Measurements from ENCODE around the gene PAX5.
A peak's percentile ranks its signal among the peaks of the same experiment; 100 is the strongest.

The PAX5 gene

GRCh38 chr9:36862206-36863145 lies 171.6 kb downstream of the PAX5 start:
- H3K27me3 ChIP-seq (ENCODE audit: insufficient read depth, low read length, poor library complexity), result no peaks in the 10 kb centered on the region
- H3K9me3 ChIP-seq (ENCODE audit: insufficient read depth, low read length, severe bottlenecking), result no peaks in the 10 kb centered on the region
- H3K4me3 ChIP-seq (ENCODE audit: low read depth in 1 of 2, low read length in 2 of 2), result no peak overlapping the region
- no peaks in the 10 kb centered on the region for H3K36me3 ChIP-seq (ENCODE audit: insufficient read depth, low read length)
- TF ChIP-seq EZH2 (IDR thresholded peaks at IDR 0.05; ENCODE audit: borderline replicate concordance, low read depth, low read length, severe bottlenecking) (no peak), CTCF (IDR thresholded peaks at IDR 0.05; ENCODE audit: borderline replicate concordance, extremely low read depth, low read length, poor library complexity, severe bottlenecking) (peak; percentile 59)
- no peak overlapping the region for H3K27ac ChIP-seq (ENCODE audit: low read length)
- no peaks in the 10 kb centered on the region for H3K4me1 ChIP-seq (ENCODE audit: insufficient read depth, low read length)
- H3K79me2 ChIP-seq (ENCODE audit: insufficient read depth, low read length), result no peaks in the 10 kb centered on the region
- no peak overlapping the region for H2AFZ ChIP-seq (ENCODE audit: low read depth, low read length)
- no peak overlapping the region for H3K4me2 ChIP-seq (ENCODE audit: insufficient read depth, low read length)
- DNase-seq (peak; percentile 10), ATAC-seq (ENCODE audit: insufficient read depth, low read depth) (no peak)
- H3K9ac ChIP-seq (ENCODE audit: low read depth, low read length), result no peak overlapping the region
- no peaks in the 10 kb centered on the region for H4K20me1 ChIP-seq (ENCODE audit: insufficient read depth, low read length)

GRCh38 chr9:36861528-36862205 lies 172.4 kb downstream of the PAX5 start:
- Histone ChIP-seq H3K4me3 (ENCODE audit: low read depth in 1 of 2, low read length in 2 of 2) (no peak overlapping the region), H3K9ac (ENCODE audit: low read depth, low read length) (no peak overlapping the region), H3K79me2 (ENCODE audit: insufficient read depth, low read length) (no peaks in the 10 kb centered on the region), H3K4me2 (ENCODE audit: insufficient read depth, low read length) (no peak overlapping the region), H3K36me3 (ENCODE audit: insufficient read depth, low read length) (no peaks in the 10 kb centered on the region), H3K27ac (ENCODE audit: low read length) (no peak overlapping the region), H3K27me3 (ENCODE audit: insufficient read depth, low read length, poor library complexity) (no peaks in the 10 kb centered on the region), H2AFZ (ENCODE audit: low read depth, low read length) (no peak overlapping the region), H3K9me3 (ENCODE audit: insufficient read depth, low read length, severe bottlenecking) (no peaks in the 10 kb centered on the region), H4K20me1 (ENCODE audit: insufficient read depth, low read length) (no peaks in the 10 kb centered on the region), H3K4me1 (ENCODE audit: insufficient read depth, low read length) (no peaks in the 10 kb centered on the region)
- DNase-seq, result no peak
- ATAC-seq (ENCODE audit: insufficient read depth, low read depth), result no peak
- no peak for TF ChIP-seq EZH2 (IDR thresholded peaks at IDR 0.05; ENCODE audit: borderline replicate concordance, low read depth, low read length, severe bottlenecking)
- TF ChIP-seq CTCF (IDR thresholded peaks at IDR 0.05; ENCODE audit: borderline replicate concordance, extremely low read depth, low read length, poor library complexity, severe bottlenecking), result no peak

GRCh38 chr9:36858805-36859375 lies 175.2 kb downstream of the PAX5 start:
- H3K27ac ChIP-seq (ENCODE audit: low read length), result no peak overlapping the region
- H3K4me1 ChIP-seq (ENCODE audit: insufficient read depth, low read length), result no peaks in the 10 kb centered on the region
- H3K4me2 ChIP-seq (ENCODE audit: insufficient read depth, low read length), result no peak overlapping the region
- H3K27me3 ChIP-seq (ENCODE audit: insufficient read depth, low read length, poor library complexity), result peaks cover 4% of the 10 kb centered on the region
- H4K20me1 ChIP-seq (ENCODE audit: insufficient read depth, low read length), result no peaks in the 10 kb centered on the region
- DNase-seq (no peak), ATAC-seq (ENCODE audit: insufficient read depth, low read depth) (no peak)
- no peak overlapping the region for H2AFZ ChIP-seq (ENCODE audit: low read depth, low read length)
- no peaks in the 10 kb centered on the region for H3K9me3 ChIP-seq (ENCODE audit: insufficient read depth, low read length, severe bottlenecking)
- no peak overlapping the region for H3K9ac ChIP-seq (ENCODE audit: low read depth, low read length)
- TF ChIP-seq CTCF (IDR thresholded peaks at IDR 0.05; ENCODE audit: borderline replicate concordance, extremely low read depth, low read length, poor library complexity, severe bottlenecking) (no peak), EZH2 (IDR thresholded peaks at IDR 0.05; ENCODE audit: borderline replicate concordance, low read depth, low read length, severe bottlenecking) (no peak)
- H3K4me3 ChIP-seq (ENCODE audit: low read depth in 1 of 2, low read length in 2 of 2), result no peak overlapping the region
- H3K36me3 ChIP-seq (ENCODE audit: insufficient read depth, low read length), result no peaks in the 10 kb centered on the region
- H3K79me2 ChIP-seq (ENCODE audit: insufficient read depth, low read length), result no peaks in the 10 kb centered on the region
